GM20000 (cell line): Measurements from ENCODE around the gene MEF2D.

Experiments
- DNase-seq: peaks from one replicate; pipeline ENCODE4 v3.0.0; 2012; ENCODE audit warnings: low spot score
- TF ChIP-seq, protein P1 (sequence below): IDR thresholded peaks from 2 replicates; pipeline ENCODE4 v1.5.1; 2012; ENCODE audit warnings: mild to moderate bottlenecking, control low read depth; ENCODE audit errors: extremely low read depth, missing control alignments

The MEF2D gene

GRCh38 chr1:156416993-156417392 lies 83.6 kb downstream of the MEF2D start:
- DNase-seq = no peak
- TF ChIP-seq, protein P1, sequence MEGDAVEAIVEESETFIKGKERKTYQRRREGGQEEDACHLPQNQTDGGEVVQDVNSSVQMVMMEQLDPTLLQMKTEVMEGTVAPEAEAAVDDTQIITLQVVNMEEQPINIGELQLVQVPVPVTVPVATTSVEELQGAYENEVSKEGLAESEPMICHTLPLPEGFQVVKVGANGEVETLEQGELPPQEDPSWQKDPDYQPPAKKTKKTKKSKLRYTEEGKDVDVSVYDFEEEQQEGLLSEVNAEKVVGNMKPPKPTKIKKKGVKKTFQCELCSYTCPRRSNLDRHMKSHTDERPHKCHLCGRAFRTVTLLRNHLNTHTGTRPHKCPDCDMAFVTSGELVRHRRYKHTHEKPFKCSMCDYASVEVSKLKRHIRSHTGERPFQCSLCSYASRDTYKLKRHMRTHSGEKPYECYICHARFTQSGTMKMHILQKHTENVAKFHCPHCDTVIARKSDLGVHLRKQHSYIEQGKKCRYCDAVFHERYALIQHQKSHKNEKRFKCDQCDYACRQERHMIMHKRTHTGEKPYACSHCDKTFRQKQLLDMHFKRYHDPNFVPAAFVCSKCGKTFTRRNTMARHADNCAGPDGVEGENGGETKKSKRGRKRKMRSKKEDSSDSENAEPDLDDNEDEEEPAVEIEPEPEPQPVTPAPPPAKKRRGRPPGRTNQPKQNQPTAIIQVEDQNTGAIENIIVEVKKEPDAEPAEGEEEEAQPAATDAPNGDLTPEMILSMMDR = no peak

- DNase-seq = no peak
- TF ChIP-seq, protein P1 = no peak
These were observed 86.0 kb downstream of the MEF2D start for GRCh38 chr1:156414461-156415064.
